ENCODE data around the gene JSRP1. TPM values are rescaled to one million over a fixed set of nuclear protein-coding genes. Genes with fewer than 3 reads are reported as not detected.

Gene JSRP1
- total and polyA plus RNA-seq, 7 donors = 107 to 271 (median 137) TPM

GRCh38 chr19:2233601-2234280 is 22.5 kb downstream of the JSRP1 start:
- 86 to 93% (median 86%) methylated on average over 25 of the region's 25 CpGs for WGBS, 3 donors
- intact Hi-C loops (cut with DNase I) = loop anchor here in 1 of 2 donors (10.0 kb wide), 1 partner anchor 81 kb away; no protein-coding TSS in a partner anchor
- TF ChIP-seq, protein P1, sequence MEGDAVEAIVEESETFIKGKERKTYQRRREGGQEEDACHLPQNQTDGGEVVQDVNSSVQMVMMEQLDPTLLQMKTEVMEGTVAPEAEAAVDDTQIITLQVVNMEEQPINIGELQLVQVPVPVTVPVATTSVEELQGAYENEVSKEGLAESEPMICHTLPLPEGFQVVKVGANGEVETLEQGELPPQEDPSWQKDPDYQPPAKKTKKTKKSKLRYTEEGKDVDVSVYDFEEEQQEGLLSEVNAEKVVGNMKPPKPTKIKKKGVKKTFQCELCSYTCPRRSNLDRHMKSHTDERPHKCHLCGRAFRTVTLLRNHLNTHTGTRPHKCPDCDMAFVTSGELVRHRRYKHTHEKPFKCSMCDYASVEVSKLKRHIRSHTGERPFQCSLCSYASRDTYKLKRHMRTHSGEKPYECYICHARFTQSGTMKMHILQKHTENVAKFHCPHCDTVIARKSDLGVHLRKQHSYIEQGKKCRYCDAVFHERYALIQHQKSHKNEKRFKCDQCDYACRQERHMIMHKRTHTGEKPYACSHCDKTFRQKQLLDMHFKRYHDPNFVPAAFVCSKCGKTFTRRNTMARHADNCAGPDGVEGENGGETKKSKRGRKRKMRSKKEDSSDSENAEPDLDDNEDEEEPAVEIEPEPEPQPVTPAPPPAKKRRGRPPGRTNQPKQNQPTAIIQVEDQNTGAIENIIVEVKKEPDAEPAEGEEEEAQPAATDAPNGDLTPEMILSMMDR (IDR thresholded peaks at IDR 0.05) = no peak
- peaks cover 3 to 40% of the 10 kb centered on the region in 2 donors for H3K36me3 ChIP-seq (ENCODE audit: insufficient read depth in 1 of 2, low read depth in 1 of 2)
- H3K4me1 ChIP-seq = peaks cover 40% of the 10 kb centered on the region
- no peaks in the 10 kb centered on the region for H3K9me3 ChIP-seq
- H3K27me3 ChIP-seq (ENCODE audit: insufficient read depth in 3 of 3, low read length in 2 of 3) = no peaks in the 10 kb centered on the region
- DNase-seq (no peak), ATAC-seq (no peak)
- H3K4me3 ChIP-seq = no peak overlapping the region
- H3K27ac ChIP-seq = no peak overlapping the region

DNA sequence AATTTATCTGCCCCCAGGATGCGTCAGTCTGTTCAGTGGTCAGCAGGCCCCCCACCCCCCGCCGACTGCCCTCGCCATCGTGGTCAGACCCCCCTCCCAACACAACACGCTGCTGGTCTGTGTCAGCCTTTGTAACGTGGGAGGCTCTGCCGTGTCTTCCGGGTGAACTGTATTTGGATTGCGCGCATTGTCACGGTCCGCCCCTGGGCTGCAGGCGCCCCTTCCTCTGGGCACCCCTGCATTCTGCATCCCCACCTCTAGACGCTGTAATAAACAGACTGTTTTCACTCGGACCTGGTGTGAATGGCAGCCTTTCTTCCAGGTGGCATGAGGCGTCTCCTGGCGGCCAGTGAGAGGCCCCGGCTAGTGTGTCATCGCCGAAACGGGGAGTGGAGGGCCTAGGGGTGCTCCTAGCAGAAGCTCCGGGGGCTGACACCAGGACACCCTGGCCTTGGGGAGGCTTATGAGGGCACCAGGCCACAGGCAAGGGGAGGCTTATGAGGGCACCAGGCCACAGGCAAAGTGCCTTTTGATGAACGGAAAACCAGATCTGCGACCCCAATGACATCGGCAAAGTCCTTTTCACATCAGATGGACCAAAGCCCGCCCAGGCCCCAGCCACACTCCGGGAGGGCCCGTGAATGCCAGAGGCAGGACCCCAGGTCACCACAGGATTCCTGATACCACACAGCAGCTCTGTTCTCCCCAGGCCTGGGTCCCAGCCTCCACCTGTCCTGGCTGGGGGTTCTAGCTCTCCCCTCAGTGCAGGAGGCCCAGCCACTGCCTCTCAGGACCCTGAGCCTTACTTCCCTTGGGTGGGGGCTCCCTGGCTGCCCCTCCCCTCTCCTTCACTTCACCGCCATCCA is 23.7 kb downstream of the JSRP1 start:
- DNase-seq = no peak
- TF ChIP-seq, protein P1 (IDR thresholded peaks at IDR 0.05) = no peak
- 74 to 82% (median 77%) methylated on average over 30 of the region's 30 CpGs for WGBS, 3 donors
- H3K27ac ChIP-seq = no peak overlapping the region
- H3K36me3 ChIP-seq (ENCODE audit: insufficient read depth in 1 of 2, low read depth in 1 of 2) = peaks cover 3 to 48% of the 10 kb centered on the region in 2 donors
- ATAC-seq = no peak
- intact Hi-C loops (cut with DNase I) = loop anchor here in 1 of 2 donors (10.0 kb wide), 1 partner anchor 82 kb away; no protein-coding TSS in a partner anchor
- H3K4me1 ChIP-seq = peaks cover 31% of the 10 kb centered on the region
- no peaks in the 10 kb centered on the region for H3K27me3 ChIP-seq (ENCODE audit: insufficient read depth in 3 of 3, low read length in 2 of 3)
- H3K9me3 ChIP-seq = no peaks in the 10 kb centered on the region
- H3K4me3 ChIP-seq = no peak overlapping the region

DNA sequence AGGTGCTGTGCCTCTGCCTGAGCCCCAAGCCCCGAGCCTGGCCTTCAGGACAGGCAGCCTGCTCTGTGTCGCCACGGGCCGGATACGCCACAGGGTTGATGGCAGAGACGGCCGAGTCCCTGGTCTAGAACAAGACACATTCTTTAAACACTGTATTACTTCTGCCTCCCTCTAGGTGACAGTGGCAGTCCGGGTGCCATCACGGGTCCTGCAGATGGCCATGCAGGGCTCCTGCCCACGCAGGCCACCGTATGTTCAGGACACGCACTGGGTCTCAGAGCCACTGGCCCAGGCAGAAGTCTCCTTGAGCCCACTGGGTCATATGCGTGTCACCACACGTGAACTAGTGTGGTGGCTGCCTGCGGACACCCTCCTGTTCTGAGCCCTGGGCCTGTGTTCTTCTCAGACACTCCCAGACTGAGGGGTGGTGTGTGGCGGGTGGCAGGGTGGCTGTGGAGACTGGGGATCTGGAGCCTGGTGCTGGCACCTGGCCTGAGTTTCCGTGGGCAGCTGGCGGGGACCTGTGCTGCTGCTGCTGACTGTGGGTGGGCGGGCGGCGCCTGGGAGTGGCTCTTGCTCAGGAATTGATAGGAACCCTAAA is 24.5 kb downstream of the JSRP1 start:
- H3K27me3 ChIP-seq (ENCODE audit: insufficient read depth in 3 of 3, low read length in 2 of 3) = no peaks in the 10 kb centered on the region
- H3K9me3 ChIP-seq = no peaks in the 10 kb centered on the region
- intact Hi-C loops (cut with DNase I) = loop anchor here in 1 of 2 donors (10.0 kb wide), 1 partner anchor 83 kb away; no protein-coding TSS in a partner anchor
- peaks cover 3 to 55% of the 10 kb centered on the region in 2 donors for H3K36me3 ChIP-seq (ENCODE audit: insufficient read depth in 1 of 2, low read depth in 1 of 2)
- TF ChIP-seq, protein P1 (IDR thresholded peaks at IDR 0.05) = peak; percentile 31
- H3K4me3 ChIP-seq = no peak overlapping the region
- H3K4me1 ChIP-seq = peaks cover 27% of the 10 kb centered on the region
- WGBS, 3 donors = 42 to 70% (median 47%) methylated on average over 21 of the region's 21 CpGs
- ATAC-seq (peak in 3 of 4 donors; percentile 4 to 32 (median 26)), DNase-seq (no peak)
- H3K27ac ChIP-seq = peak overlapping the region; percentile 72

- ATAC-seq (peak; percentile 12 to 70 (median 56)), DNase-seq (peak in 1 of 2 donors; percentile 87)
- intact Hi-C loops (cut with DNase I) = loop anchor here in 1 of 2 donors (10.0 kb wide), 1 partner anchor 84 kb away; no protein-coding TSS in a partner anchor
- TF ChIP-seq, protein P1 (IDR thresholded peaks at IDR 0.05) = no peak
- 21 to 33% (median 28%) methylated on average over 10 to 12 of the region's 12 CpGs for WGBS, 3 donors
- H3K27ac ChIP-seq = peak overlapping the region; percentile 72
- no peak overlapping the region for H3K4me3 ChIP-seq
- H3K4me1 ChIP-seq = peaks cover 27% of the 10 kb centered on the region
- H3K27me3 ChIP-seq (ENCODE audit: insufficient read depth in 3 of 3, low read length in 2 of 3) = no peaks in the 10 kb centered on the region
- H3K36me3 ChIP-seq (ENCODE audit: insufficient read depth in 1 of 2, low read depth in 1 of 2) = peaks cover 5 to 63% of the 10 kb centered on the region in 2 donors
- no peaks in the 10 kb centered on the region for H3K9me3 ChIP-seq
Measured at GRCh38 chr19:2230807-2231533, 25.2 kb downstream of the JSRP1 start.
